Esophagus (tissue), 2 donors: ENCODE results near the gene MAP3K1. TPM values are rescaled to one million over a fixed set of nuclear protein-coding genes. Genes with fewer than 3 reads are reported as not detected.

Source experiments
- H3K27ac ChIP-seq, 2 donors: one replicate each; pipeline ENCODE4 v1.5.1; 2013; ENCODE audit warnings: low read depth in 2 of 2, mild to moderate bottlenecking in 2 of 2, inconsistent platforms in 1 of 2, low read length in 1 of 2, moderate library complexity in 1 of 2
- H3K27me3 ChIP-seq, 2 donors: one replicate each; pipeline ENCODE4 v1.6.1; 2013; ENCODE audit warnings: low read length in 2 of 2, control low read depth in 1 of 2, mild to moderate bottlenecking in 1 of 2; ENCODE audit not compliant: insufficient read depth in 2 of 2, control insufficient read depth in 1 of 2
- H3K36me3 ChIP-seq, 2 donors: one replicate each; pipeline ENCODE4 v1.6.1; 2013; ENCODE audit warnings: low read length in 1 of 2; ENCODE audit not compliant: control insufficient read depth in 2 of 2, insufficient read depth in 2 of 2
- H3K4me1 ChIP-seq, 2 donors: one replicate each; pipeline ENCODE4 v1.6.1; 2013; ENCODE audit warnings: low read length in 1 of 2; ENCODE audit not compliant: control insufficient read depth in 2 of 2, insufficient read depth in 2 of 2
- H3K4me3 ChIP-seq, 2 donors: one replicate each; pipeline ENCODE4 v1.5.1; 2013; ENCODE audit warnings: low read length in 2 of 2, mild to moderate bottlenecking in 2 of 2, low read depth in 1 of 2, moderate library complexity in 1 of 2
- H3K9me3 ChIP-seq, 2 donors: one replicate each; pipeline ENCODE4 v1.6.1; 2013; ENCODE audit warnings: mild to moderate bottlenecking in 2 of 2, low read depth in 1 of 2, low read length in 1 of 2, moderate library complexity in 1 of 2; ENCODE audit not compliant: control insufficient read depth in 2 of 2, insufficient read depth in 1 of 2
- WGBS, 2 donors: extraction: QIAGEN DNeasy Blood & Tissue Kit; methylation state at CpG; one replicate each; pipeline ENCODE4 v1.1.7; 2013; 5-methylcytosine and 5-hydroxymethylcytosine counted together
- polyA plus RNA-seq, 2 donors: library from polyadenylated mRNA; stranded (reverse); fragments of 200-250 nt; gene quantifications; one replicate each; pipeline ENCODE4 v1.2.3, GENCODE V29; 2013
- donor health status: healthy with polysubstance abuse.
- donor health status: Bipolar disorder and iron deficiency.

The MAP3K1 gene
- polyA plus RNA-seq, 2 donors = 7.0 to 10.0 TPM

- H3K27me3 ChIP-seq = no peaks in the 10 kb centered on the region
- 17 to 18% methylated on average over 4 of the region's 4 CpGs for WGBS, 2 donors
- H3K4me1 ChIP-seq = peaks cover 0 to 5% of the 10 kb centered on the region in 2 donors
- no peaks in the 10 kb centered on the region for H3K36me3 ChIP-seq
- H3K4me3 ChIP-seq = no peak overlapping the region
- H3K27ac ChIP-seq = peak overlapping the region in 1 of 2 donors; percentile 26
- no peaks in the 10 kb centered on the region for H3K9me3 ChIP-seq
Observed at GRCh38 chr5:56838409-56839039, 23.2 kb downstream of the MAP3K1 start.

DNA sequence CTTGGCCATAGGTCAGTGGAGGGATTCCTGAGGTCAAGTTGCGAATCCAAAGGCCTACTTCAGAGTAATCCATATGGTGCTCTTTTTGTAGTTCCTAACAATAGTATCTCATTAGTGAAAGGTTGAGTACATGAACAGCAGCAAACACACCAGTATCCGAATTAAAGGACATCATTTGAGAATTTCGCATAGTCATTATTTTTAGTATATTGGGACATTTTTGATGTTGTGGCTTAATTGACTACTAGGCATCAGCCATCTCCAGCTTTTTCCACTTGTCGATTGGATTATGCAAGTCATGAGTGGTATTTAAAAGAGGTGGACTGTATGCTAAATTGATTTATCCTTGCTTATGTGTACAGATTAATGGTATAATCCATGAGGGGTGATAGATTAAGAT lies 23.7 kb downstream of the MAP3K1 start:
- no peaks in the 10 kb centered on the region for H3K27me3 ChIP-seq
- no peak overlapping the region for H3K4me3 ChIP-seq
- 79 to 83% methylated on average over 4 of the region's 4 CpGs for whole genome bisulfite sequencing, 2 donors
- H3K4me1 ChIP-seq = peaks cover 0 to 5% of the 10 kb centered on the region in 2 donors
- no peaks in the 10 kb centered on the region for H3K9me3 ChIP-seq
- no peak overlapping the region for H3K27ac ChIP-seq
- no peaks in the 10 kb centered on the region for H3K36me3 ChIP-seq

- 86 to 87% methylated on average over 7 of the region's 7 CpGs for WGBS, 2 donors
- Histone ChIP-seq H3K36me3 (no peaks in the 10 kb centered on the region), H3K4me3 (no peak overlapping the region), H3K27me3 (no peaks in the 10 kb centered on the region), H3K4me1 (peaks cover 0 to 2% of the 10 kb centered on the region in 2 donors), H3K9me3 (no peaks in the 10 kb centered on the region), H3K27ac (no peak overlapping the region)
Observed at GRCh38 chr5:56840597-56840996, 25.2 kb downstream of the MAP3K1 start.

GRCh38 chr5:56845277-56845676 lies 29.9 kb downstream of the MAP3K1 start:
- no peaks in the 10 kb centered on the region for H3K36me3 ChIP-seq
- 48 to 67% methylated on average over 2 of the region's 2 CpGs for WGBS, 2 donors
- peaks cover 0 to 7% of the 10 kb centered on the region in 2 donors for H3K4me1 ChIP-seq
- no peaks in the 10 kb centered on the region for H3K9me3 ChIP-seq
- no peak overlapping the region for H3K27ac ChIP-seq
- H3K27me3 ChIP-seq = no peaks in the 10 kb centered on the region
- no peak overlapping the region for H3K4me3 ChIP-seq

DNA sequence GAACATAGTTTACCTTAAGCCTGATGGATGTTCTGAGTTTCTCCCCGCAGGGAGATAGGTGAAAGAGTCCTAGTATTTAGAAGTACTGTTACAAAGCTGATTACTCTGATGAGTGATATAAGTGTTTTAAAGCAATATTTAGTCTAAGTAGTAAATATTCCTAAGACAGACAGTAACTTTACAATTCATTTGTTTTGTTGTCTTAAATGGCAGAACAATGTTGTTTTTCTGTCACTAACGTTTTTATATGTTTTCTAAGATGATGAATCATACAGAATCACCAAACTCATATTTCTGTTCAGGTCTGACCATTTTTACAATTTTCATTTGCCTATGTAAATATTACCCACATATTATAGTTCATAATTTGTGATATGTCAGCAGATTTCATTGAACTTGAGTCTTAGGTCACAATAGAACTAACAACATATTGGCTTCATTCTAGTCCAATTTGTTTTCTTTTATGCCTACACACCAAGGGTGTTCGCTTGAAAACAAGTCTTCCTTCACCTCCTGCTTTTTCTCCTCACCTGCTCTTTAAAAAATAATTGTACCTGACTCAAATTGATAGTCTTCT lies 30.6 kb downstream of the MAP3K1 start:
- H3K36me3 ChIP-seq = no peaks in the 10 kb centered on the region
- 49 to 57% methylated on average over 3 of the region's 3 CpGs for WGBS, 2 donors
- no peak overlapping the region for H3K4me3 ChIP-seq
- H3K27me3 ChIP-seq = no peaks in the 10 kb centered on the region
- no peaks in the 10 kb centered on the region for H3K9me3 ChIP-seq
- no peak overlapping the region for H3K27ac ChIP-seq
- H3K4me1 ChIP-seq = peaks cover 0 to 7% of the 10 kb centered on the region in 2 donors

- WGBS, 2 donors = 59 to 68% methylated on average over 1 of the region's 1 CpG
- no peak overlapping the region for H3K27ac ChIP-seq
- peaks cover 0 to 5% of the 10 kb centered on the region in 2 donors for H3K4me1 ChIP-seq
- no peaks in the 10 kb centered on the region for H3K36me3 ChIP-seq
- H3K4me3 ChIP-seq = no peak overlapping the region
- no peaks in the 10 kb centered on the region for H3K27me3 ChIP-seq
- no peaks in the 10 kb centered on the region for H3K9me3 ChIP-seq
Observed at GRCh38 chr5:56848206-56848605, 32.9 kb downstream of the MAP3K1 start.

- 89 to 98% methylated on average over 2 of the region's 2 CpGs for WGBS, 2 donors
- Histone ChIP-seq H3K4me3 (no peak overlapping the region), H3K27ac (no peak overlapping the region), H3K4me1 (peaks cover 0 to 5% of the 10 kb centered on the region in 2 donors), H3K27me3 (no peaks in the 10 kb centered on the region), H3K9me3 (no peaks in the 10 kb centered on the region), H3K36me3 (no peaks in the 10 kb centered on the region)
Observed at GRCh38 chr5:56849671-56850070, 34.3 kb downstream of the MAP3K1 start.

GRCh38 chr5:56850423-56850822 lies 35.1 kb downstream of the MAP3K1 start:
- Histone ChIP-seq H3K27me3 (no peaks in the 10 kb centered on the region), H3K4me1 (peaks cover 0 to 5% of the 10 kb centered on the region in 2 donors), H3K4me3 (no peak overlapping the region), H3K9me3 (no peaks in the 10 kb centered on the region), H3K36me3 (no peaks in the 10 kb centered on the region), H3K27ac (no peak overlapping the region)
- 53 to 75% methylated on average over 2 of the region's 2 CpGs for WGBS, 2 donors

DNA sequence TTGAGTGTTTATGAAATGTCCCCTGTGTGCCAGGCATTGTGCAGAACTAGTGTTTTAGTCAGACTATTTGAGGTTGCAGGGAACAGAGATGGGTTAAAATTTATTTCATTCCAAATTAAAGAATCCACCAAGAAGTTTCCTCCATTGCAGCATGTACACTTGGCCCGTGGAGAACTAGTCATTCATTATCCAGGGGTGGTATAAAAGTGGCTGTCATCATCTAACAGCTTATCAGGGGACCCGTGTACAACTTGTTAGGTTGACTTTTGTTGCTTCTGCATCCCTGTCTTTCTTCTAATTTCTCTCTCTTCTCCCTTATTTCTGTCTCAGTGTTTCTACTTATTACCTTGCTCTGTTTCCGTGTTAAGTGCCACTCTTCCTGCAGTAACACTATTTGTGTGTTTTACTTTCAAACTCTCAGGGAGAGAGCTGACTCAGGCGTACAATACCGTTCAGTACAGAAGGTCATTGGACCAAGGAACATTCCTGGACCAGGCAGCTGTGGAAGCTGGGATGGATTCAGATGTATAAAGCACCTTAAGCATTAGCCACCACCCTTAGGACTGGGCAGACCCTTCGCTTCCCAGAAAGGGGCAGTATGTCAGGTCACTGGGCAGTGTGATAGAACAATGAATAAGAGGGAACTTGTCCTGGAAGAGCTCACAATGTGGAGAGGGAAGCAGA lies 36.1 kb downstream of the MAP3K1 start:
- WGBS, 2 donors = 64 to 65% methylated on average over 6 of the region's 6 CpGs
- no peaks in the 10 kb centered on the region for H3K36me3 ChIP-seq
- H3K4me3 ChIP-seq = no peak overlapping the region
- H3K9me3 ChIP-seq = no peaks in the 10 kb centered on the region
- H3K4me1 ChIP-seq = peaks cover 0 to 5% of the 10 kb centered on the region in 2 donors
- no peaks in the 10 kb centered on the region for H3K27me3 ChIP-seq
- H3K27ac ChIP-seq = peak overlapping the region in 1 of 2 donors; percentile 48
